GM20000 (cell line): Measurements from ENCODE around the gene PARVG.
"Not testable (repeated sequence)": the region's sequence is repeated elsewhere in the genome, so short reads cannot be mapped to it uniquely, and the experiment has no call there.

Experiments used
- DNase-seq: peaks from one replicate; pipeline ENCODE4 v3.0.0; 2012; ENCODE audit warnings: low spot score
- CTCF ChIP-seq: IDR thresholded peaks from 2 replicates; pipeline ENCODE4 v1.5.1; 2012; ENCODE audit warnings: mild to moderate bottlenecking, control low read depth; ENCODE audit errors: extremely low read depth, missing control alignments

Gene PARVG

GRCh38 chr22:44237290-44237689, 56.6 kb downstream of the PARVG start:
- no peak for DNase-seq
- TF ChIP-seq CTCF = no peak

- not testable (repeated sequence) for DNase-seq
Measured at GRCh38 chr22:44241121-44241520, 60.4 kb downstream of the PARVG start.

GRCh38 chr22:44242946-44243724, 62.4 kb downstream of the PARVG start:
- DNase-seq = no peak
- TF ChIP-seq CTCF = no peak

- DNase-seq = no peak
- TF ChIP-seq CTCF = no peak
Measured at GRCh38 chr22:44243761-44244160, 63.0 kb downstream of the PARVG start.

- DNase-seq = no peak
- TF ChIP-seq CTCF = no peak
Measured at GRCh38 chr22:44244265-44244822, 63.6 kb downstream of the PARVG start.

DNA sequence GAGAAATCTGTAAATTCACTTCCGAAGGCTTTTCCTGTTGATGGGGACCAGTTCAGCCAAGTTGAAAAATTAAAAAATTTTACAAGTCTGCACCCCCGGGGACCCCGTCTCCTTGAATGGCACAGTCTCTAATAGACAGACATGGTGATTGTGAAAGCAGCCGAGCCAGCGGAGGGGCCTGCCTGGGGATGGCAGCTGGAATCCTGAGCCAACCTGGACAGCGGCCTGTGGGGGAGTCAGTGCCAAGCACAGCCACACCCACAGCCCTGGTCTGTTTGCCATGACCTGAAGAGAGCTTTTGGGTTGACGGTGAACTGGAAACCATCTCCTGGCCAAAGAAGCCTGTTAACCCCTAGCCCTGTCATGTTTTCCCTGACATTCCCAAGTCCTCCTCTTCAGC, 64.7 kb downstream of the PARVG start:
- no peak for TF ChIP-seq CTCF
- DNase-seq = no peak

DNA sequence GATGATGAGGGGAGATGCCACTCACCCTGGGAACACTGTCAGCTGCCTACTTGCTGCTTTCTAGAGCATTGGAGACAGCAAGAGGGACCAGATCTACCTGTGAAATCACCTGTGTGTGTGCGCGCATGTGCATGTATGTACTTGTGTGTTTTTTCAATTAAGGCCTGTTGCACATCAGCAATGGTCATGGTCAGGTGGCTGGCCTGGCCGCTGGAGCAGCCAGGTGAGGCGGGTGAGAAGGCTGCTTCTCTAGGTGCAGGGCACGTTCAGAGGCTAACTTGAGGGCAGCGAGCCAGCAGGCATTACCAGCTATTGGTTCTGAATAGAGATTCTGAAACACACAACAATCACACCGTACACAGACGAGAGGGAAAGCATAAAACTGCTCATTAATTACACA, 65.1 kb downstream of the PARVG start:
- no peak for DNase-seq
- no peak for TF ChIP-seq CTCF
